ENCODE results near the gene HBP1.

- TF ChIP-seq CTCF (conservative IDR thresholded peaks at IDR 0.05; ENCODE audit: low read length) (no peak), EZH2phosphoT487 (IDR thresholded peaks at IDR 0.05; ENCODE audit: borderline replicate concordance, low read depth, low read length) (no peak)
Measured at GRCh38 chr7:107166736-107167426, 1.9 kb upstream of the HBP1 start.

Measured in OCI-LY7 (cell line).